ENCODE results near the gene ESPNL.

The ESPNL gene

DNA sequence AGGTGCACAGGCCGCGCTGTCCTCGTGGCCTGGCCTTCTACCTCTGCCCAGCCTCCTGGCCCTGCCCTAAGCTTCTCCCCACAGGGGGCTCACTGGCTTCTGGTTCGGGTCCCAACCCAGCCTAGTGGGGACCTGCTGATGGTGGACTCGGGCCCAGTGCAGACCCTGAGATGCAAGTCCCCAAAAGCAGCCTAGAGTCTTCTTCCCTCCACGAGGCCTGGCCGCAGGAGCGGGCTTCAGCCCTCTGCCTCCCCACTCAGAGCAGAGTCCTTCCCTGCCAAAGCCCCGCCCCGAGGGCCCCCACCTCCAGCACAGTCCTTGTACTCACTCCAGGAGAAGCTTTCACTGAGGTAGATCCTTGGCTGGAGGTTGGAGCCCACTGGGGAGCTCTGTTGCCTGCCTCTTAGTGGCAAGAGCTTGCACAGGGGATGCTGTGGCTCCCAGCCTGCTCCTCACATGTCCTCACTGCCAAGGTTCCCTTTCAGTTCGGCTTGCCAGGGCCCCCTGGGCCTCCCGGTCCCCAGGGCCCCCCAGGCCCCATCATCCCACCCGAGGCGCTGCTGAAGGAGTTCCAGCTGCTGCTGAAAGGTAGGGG lies 62.2 kb downstream of the ESPNL start:
- Mint-ChIP-seq H3K9me3 (no peaks in the 10 kb centered on the region), H3K4me3 (no peak overlapping the region), H3K27ac (no peak overlapping the region), H3K4me1 (ENCODE audit: low read depth) (peaks cover 15% of the 10 kb centered on the region), H3K27me3 (peaks cover 44% of the 10 kb centered on the region), H3K36me3 (ENCODE audit: low read depth) (peaks cover 4% of the 10 kb centered on the region)
- no peak for DNase-seq

- no peaks in the 10 kb centered on the region for H3K9me3 Mint-ChIP-seq
- H3K27me3 Mint-ChIP-seq, result peaks cover 43% of the 10 kb centered on the region
- H3K4me3 Mint-ChIP-seq, result no peak overlapping the region
- peaks cover 15% of the 10 kb centered on the region for H3K4me1 Mint-ChIP-seq (ENCODE audit: low read depth)
- DNase-seq, result no peak
- no peak overlapping the region for H3K27ac Mint-ChIP-seq
- peaks cover 10% of the 10 kb centered on the region for H3K36me3 Mint-ChIP-seq (ENCODE audit: low read depth)
These were observed 62.8 kb downstream of the ESPNL start for GRCh38 chr2:238162846-238163441.

DNA sequence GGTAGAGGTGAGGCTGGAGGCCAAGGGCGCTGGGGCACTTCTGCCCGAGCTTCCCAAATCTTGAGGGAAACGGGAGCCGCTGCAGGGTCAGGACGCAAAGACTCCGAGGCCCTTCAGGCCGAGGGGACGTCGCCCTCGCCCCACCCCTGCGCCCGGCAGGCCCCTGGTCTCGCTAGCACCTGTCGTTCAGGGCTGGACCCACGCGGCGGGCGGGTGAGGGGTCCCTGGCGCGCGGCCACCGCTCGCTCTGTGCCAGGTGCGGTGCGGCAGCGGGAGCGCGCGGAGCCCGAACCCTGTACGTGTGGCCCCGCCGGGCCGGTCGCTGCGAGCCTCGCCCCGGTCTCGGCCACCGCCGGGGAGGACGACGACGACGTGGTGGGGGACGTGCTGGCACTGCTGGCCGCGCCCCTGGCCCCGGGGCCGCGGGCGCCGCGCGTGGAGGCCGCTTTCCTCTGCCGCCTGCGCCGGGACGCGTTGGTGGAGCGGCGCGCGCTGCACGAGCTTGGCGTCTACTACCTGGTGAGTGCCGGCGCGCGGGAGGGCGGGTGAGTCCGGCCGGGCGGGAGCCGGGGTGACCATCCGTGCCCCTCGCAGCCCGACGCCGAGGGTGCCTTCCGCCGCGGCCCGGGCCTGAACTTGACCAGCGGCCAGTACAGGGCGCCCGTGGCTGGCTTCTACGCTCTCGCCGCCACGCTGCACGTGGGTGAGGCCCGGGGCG lies 63.5 kb downstream of the ESPNL start:
- Mint-ChIP-seq H3K27me3 (peaks cover 43% of the 10 kb centered on the region), H3K27ac (no peak overlapping the region), H3K4me1 (ENCODE audit: low read depth) (peaks cover 15% of the 10 kb centered on the region)

DNA sequence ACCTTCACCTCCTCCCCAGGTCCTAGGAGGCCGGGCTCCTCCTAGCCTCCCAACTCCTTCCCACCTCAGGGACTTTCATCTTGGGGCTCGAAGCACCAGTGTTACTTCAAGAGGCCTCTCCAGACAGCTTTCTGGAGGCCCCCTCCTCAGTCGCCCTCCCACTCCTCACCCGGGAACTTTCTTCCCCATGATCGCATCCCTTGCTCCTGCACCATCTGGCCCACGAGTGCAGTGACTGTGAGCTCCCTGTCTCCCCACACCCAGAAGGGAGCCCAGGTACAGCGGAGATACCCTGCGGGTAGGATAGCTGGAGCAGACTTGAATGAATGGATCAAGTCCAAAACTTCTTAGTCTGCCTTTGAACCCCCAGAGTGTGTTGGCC lies 64.8 kb downstream of the ESPNL start:
- Mint-ChIP-seq H3K27ac (peak overlapping the region; percentile 59), H3K4me1 (ENCODE audit: low read depth) (peaks cover 10% of the 10 kb centered on the region), H3K27me3 (peaks cover 35% of the 10 kb centered on the region), H3K4me3 (no peak overlapping the region), H3K9me3 (no peaks in the 10 kb centered on the region), H3K36me3 (ENCODE audit: low read depth) (peaks cover 29% of the 10 kb centered on the region)
- no peak for DNase-seq

More for the DNA sequence above, 63.5 kb downstream of the ESPNL start:
- H3K9me3 Mint-ChIP-seq, result no peaks in the 10 kb centered on the region
- H3K36me3 Mint-ChIP-seq (ENCODE audit: low read depth), result peaks cover 17% of the 10 kb centered on the region
- DNase-seq, result no peak
- no peak overlapping the region for H3K4me3 Mint-ChIP-seq

DNA sequence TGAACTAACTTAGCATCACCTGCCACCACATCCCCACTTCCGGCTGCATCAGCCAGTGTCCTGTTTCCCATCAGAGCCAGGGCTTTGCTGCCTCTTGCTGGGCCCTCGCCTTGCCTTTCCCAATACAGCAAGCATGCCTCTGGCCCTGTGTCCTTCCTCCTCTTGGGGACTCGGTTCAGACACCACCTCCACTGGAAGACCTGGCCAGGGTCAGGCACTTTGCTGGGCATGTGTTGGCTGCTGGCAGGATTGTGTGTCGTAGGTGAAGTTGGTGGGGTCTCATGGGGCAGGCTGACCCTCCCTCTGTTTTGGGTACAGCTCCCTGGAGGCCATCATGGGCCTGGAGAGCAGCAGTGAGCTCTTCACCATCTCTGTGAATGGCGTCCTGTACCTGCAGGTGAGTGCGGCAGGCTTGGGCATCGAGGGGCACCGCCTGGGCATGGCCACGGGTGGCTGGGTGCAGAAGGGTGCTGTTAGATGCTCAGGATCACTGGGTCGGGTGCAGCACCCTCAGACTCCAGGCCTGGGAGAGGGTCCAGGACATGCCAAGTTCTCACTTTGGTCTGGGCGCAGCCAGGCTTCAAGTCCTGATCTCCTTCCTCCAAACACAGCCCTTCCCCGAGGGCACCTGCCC lies 65.3 kb downstream of the ESPNL start:
- Mint-ChIP-seq H3K36me3 (ENCODE audit: low read depth) (peaks cover 34% of the 10 kb centered on the region), H3K4me3 (no peak overlapping the region), H3K27me3 (peaks cover 31% of the 10 kb centered on the region), H3K4me1 (ENCODE audit: low read depth) (peaks cover 8% of the 10 kb centered on the region), H3K9me3 (no peaks in the 10 kb centered on the region), H3K27ac (peak overlapping the region; percentile 59)
- DNase-seq, result peak; percentile 27

DNA sequence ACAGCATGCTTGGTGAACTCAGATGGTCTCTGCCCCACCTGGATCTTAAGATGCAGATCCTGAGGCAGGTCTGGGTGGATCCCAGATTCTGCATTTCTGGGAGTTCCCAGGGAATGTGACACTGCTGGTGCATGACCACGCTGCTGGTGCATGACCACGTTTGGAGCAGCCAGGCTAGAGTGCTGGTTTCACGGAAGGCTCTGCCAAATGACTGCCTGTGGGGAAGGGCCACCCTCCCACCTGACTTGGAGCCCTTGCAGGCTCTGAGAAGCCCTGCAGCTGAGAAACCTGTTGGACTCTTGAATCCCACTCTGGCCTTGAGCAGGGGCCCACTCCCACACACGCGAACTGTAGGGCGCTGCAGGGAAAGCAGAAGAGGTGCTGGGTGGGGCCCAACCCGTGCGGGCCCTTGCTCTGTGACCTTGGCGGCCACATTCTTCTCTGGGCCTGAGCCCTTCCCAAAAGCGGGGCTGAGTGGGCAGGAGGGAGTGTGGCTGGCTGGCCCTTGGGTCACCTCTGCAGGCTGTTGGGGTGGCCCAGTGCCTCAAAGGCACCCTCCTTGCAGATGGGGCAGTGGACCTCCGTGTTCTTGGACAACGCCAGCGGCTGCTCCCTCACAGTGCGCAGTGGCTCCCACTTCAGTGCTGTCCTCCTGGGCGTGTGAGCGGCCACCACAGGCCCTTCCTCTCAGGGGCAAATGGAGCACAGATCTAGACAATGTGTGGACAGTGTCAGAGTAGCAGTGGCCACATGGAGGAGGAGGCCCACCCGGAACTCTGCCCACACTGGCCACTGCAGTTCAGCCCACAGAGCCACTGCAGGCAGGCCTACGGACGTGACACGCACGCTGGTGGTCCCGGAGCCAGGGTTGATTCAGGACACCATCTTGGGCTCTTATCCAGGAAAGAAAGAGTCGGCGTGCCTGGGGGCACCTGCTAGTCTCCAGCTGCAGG lies 66.5 kb downstream of the ESPNL start:
- Mint-ChIP-seq H3K4me3 (no peak overlapping the region), H3K36me3 (ENCODE audit: low read depth) (peaks cover 42% of the 10 kb centered on the region), H3K9me3 (no peaks in the 10 kb centered on the region), H3K27me3 (peaks cover 20% of the 10 kb centered on the region), H3K4me1 (ENCODE audit: low read depth) (peaks cover 5% of the 10 kb centered on the region), H3K27ac (no peak overlapping the region)
- DNase-seq, result peak; percentile 30

DNA sequence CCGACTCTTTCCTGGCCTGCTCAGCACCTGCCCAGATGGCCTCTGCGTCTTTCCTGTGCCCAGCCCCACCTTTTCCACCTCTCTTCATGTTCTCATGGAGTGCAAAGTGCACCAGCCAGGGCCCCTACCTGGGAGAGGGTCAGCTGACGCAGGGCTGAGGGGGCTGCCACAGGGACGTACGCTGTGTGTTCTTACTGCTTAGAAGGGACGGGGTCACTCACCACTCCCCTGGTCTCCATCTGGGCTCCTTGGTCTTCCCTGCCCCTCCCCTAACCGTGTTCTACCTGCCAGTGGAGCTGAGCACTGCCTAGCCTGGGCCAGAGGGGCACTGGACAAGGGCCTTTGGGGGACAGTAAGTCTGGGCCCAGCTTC lies 67.2 kb downstream of the ESPNL start:
- H3K27me3 Mint-ChIP-seq, result peaks cover 20% of the 10 kb centered on the region
- H3K36me3 Mint-ChIP-seq (ENCODE audit: low read depth), result peaks cover 49% of the 10 kb centered on the region
- no peak for DNase-seq
- H3K4me3 Mint-ChIP-seq, result no peak overlapping the region
- peaks cover 5% of the 10 kb centered on the region for H3K4me1 Mint-ChIP-seq (ENCODE audit: low read depth)
- H3K27ac Mint-ChIP-seq, result no peak overlapping the region
- no peaks in the 10 kb centered on the region for H3K9me3 Mint-ChIP-seq

- DNase-seq, result peak; percentile 26
- peaks cover 20% of the 10 kb centered on the region for H3K27me3 Mint-ChIP-seq
- peaks cover 53% of the 10 kb centered on the region for H3K36me3 Mint-ChIP-seq (ENCODE audit: low read depth)
- H3K4me3 Mint-ChIP-seq, result no peak overlapping the region
- peaks cover 5% of the 10 kb centered on the region for H3K4me1 Mint-ChIP-seq (ENCODE audit: low read depth)
- no peak overlapping the region for H3K27ac Mint-ChIP-seq
- H3K9me3 Mint-ChIP-seq, result no peaks in the 10 kb centered on the region
These were observed 67.6 kb downstream of the ESPNL start for GRCh38 chr2:238167761-238168160.

GRCh38 chr2:238168196-238169047 lies 68.3 kb downstream of the ESPNL start:
- peaks cover 14% of the 10 kb centered on the region for H3K27me3 Mint-ChIP-seq
- H3K36me3 Mint-ChIP-seq (ENCODE audit: low read depth), result peaks cover 60% of the 10 kb centered on the region
- peaks cover 5% of the 10 kb centered on the region for H3K4me1 Mint-ChIP-seq (ENCODE audit: low read depth)
- H3K4me3 Mint-ChIP-seq, result no peak overlapping the region
- H3K9me3 Mint-ChIP-seq, result no peaks in the 10 kb centered on the region
- DNase-seq, result peak; percentile 28
- H3K27ac Mint-ChIP-seq, result peak overlapping the region; percentile 72

GRCh38 chr2:238169048-238169707 lies 69.0 kb downstream of the ESPNL start:
- Mint-ChIP-seq H3K27ac (peak overlapping the region; percentile 72), H3K27me3 (peaks cover 14% of the 10 kb centered on the region), H3K4me1 (ENCODE audit: low read depth) (peaks cover 5% of the 10 kb centered on the region), H3K36me3 (ENCODE audit: low read depth) (peaks cover 68% of the 10 kb centered on the region), H3K9me3 (no peaks in the 10 kb centered on the region), H3K4me3 (no peak overlapping the region)
- peak; percentile 11 for DNase-seq

GRCh38 chr2:238169708-238170251 lies 69.6 kb downstream of the ESPNL start:
- no peak for DNase-seq
- Mint-ChIP-seq H3K9me3 (no peaks in the 10 kb centered on the region), H3K27me3 (peaks cover 8% of the 10 kb centered on the region), H3K4me1 (ENCODE audit: low read depth) (peaks cover 3% of the 10 kb centered on the region), H3K36me3 (ENCODE audit: low read depth) (peaks cover 74% of the 10 kb centered on the region), H3K27ac (peak overlapping the region; percentile 82), H3K4me3 (no peak overlapping the region)

DNA sequence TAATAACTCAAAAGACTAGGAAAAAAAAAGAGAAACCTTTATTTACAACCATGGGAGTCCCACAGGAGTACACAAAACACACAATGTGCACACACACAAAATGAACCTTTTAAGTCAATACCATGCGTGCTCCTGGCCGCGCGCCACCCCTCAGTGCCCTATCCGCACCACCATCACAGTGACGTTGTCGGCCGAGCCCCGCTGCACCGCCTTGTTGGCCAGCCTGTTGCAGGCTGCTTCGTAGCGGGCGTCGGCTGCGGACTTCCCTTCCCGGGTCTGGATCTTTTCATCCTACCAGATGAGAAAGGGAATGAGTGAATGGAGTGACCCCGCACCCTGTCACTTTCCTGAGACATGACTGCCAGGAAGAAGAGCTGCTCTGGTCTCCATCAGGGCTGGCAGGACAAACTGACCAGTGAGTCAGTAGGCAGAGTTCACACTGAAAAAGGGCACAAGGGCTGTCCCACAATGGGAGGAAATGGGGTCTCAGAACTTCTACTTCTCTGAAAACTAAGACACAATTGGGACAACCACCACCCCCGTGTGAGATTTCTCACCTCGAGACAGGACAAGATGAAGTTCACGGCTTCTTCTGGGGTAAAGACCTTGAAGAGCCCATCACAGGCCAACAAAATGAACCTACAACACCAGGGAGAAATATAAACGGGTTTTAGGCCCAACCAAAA lies 70.4 kb downstream of the ESPNL start:
- Mint-ChIP-seq H3K4me3 (no peak overlapping the region), H3K4me1 (ENCODE audit: low read depth) (no peaks in the 10 kb centered on the region), H3K36me3 (ENCODE audit: low read depth) (peaks cover 81% of the 10 kb centered on the region), H3K9me3 (no peaks in the 10 kb centered on the region), H3K27ac (no peak overlapping the region), H3K27me3 (peaks cover under 1% of the 10 kb centered on the region)
- DNase-seq, result no peak
